NCI-H187 treated with DMSO at 0.1 percent for 48 hours (cell line): ENCODE results near the gene ZNF79.

Source experiments
- DNase-seq: peaks from one replicate; lab custom pipeline; 2025; lab: John Stamatoyannopoulos, UW

ZNF79 gene

GRCh38 chr9:127426756-127427155, 2.6 kb downstream of the ZNF79 start:
- DNase-seq = no peak

- no peak for DNase-seq
Measured at GRCh38 chr9:127428348-127428747, 4.2 kb downstream of the ZNF79 start.

- no peak for DNase-seq
Measured at GRCh38 chr9:127430415-127430814, 6.2 kb downstream of the ZNF79 start.

- no peak for DNase-seq
Measured at GRCh38 chr9:127437497-127438264, 13.5 kb downstream of the ZNF79 start.

GRCh38 chr9:127438394-127438793, 14.2 kb downstream of the ZNF79 start:
- DNase-seq = no peak

- no peak for DNase-seq
Measured at GRCh38 chr9:127444283-127444920, 20.2 kb downstream of the ZNF79 start.

GRCh38 chr9:127444921-127445850, 21.0 kb downstream of the ZNF79 start:
- no peak for DNase-seq

- no peak for DNase-seq
Measured at GRCh38 chr9:127445851-127446712, 21.9 kb downstream of the ZNF79 start.

- DNase-seq = no peak
Measured at GRCh38 chr9:127446713-127447415, 22.7 kb downstream of the ZNF79 start.

- DNase-seq = no peak
Measured at GRCh38 chr9:127447416-127448111, 23.4 kb downstream of the ZNF79 start.

GRCh38 chr9:127448112-127448805, 24.1 kb downstream of the ZNF79 start:
- DNase-seq = no peak

- DNase-seq = no peak
Measured at GRCh38 chr9:127449332-127449966, 25.3 kb downstream of the ZNF79 start.

- DNase-seq = no peak
Measured at GRCh38 chr9:127450243-127450760, 26.1 kb downstream of the ZNF79 start.

GRCh38 chr9:127450830-127451607, 26.8 kb downstream of the ZNF79 start, which contains the start of the genes LRSAM1 and RPL12:
TSS of gene LRSAM1 (plus strand) at chr9:127451510. CDS start at chr9:127454528, 3,018 bp downstream.
TSS of gene RPL12 (minus strand) at chr9:127451406. CDS start at chr9:127451317, 89 bp downstream.
- peak; percentile 15 for DNase-seq

GRCh38 chr9:127451608-127451857, 27.4 kb downstream of the ZNF79 start:
- DNase-seq = no peak

- peak; percentile 1 for DNase-seq
Measured at GRCh38 chr9:127451858-127452656, 27.9 kb downstream of the ZNF79 start.

- DNase-seq = no peak
Measured at GRCh38 chr9:127452691-127453090, 28.5 kb downstream of the ZNF79 start.
